HepG2 (cell line): ENCODE measurements around the gene HDAC8.

ENCODE experiments used
- AHR ChIP-seq: IDR thresholded peaks from 2 replicates; pipeline ENCODE4 v1.6.1; 2018; ENCODE audit warnings: missing genetic modification reagents, missing compliant biosample characterization
- CREB1 ChIP-seq, 2 experiments: fragments of 450-650 bp in 1 of 2; IDR thresholded peaks; 2 replicates each; pipeline ENCODE4 v1.6.1; 2016 to 2017; ENCODE audit warnings: control low read depth in 1 of 2, mild to moderate bottlenecking in 1 of 2, missing compliant biosample characterization in 1 of 2, missing genetic modification characterization in 1 of 2
- MZF1 ChIP-seq: sonication (generic); formaldehyde crosslinking; IDR thresholded peaks from 2 replicates; pipeline ENCODE4 v1.8.1; 2023; ENCODE audit warnings: mild to moderate bottlenecking, missing genetic modification reagents, borderline replicate concordance
- POLR2AphosphoS5 ChIP-seq: IDR thresholded peaks from 2 replicates; pipeline ENCODE4 v1.6.1; 2012; ENCODE audit warnings: low read depth, low read length
- TF ChIP-seq, protein P1 (sequence below): sonication (generic); formaldehyde crosslinking; IDR thresholded peaks from 2 replicates; pipeline ENCODE4 v1.5.1; 2020; ENCODE audit warnings: mild to moderate bottlenecking, missing genetic modification reagents, borderline replicate concordance
- TF ChIP-seq, protein P2 (sequence below): sonication (generic); formaldehyde crosslinking; IDR thresholded peaks from 2 replicates; pipeline ENCODE4 v1.4.0; 2020; ENCODE audit warnings: low read depth, mild to moderate bottlenecking, missing genetic modification reagents
- TF ChIP-seq, protein P3 (sequence below): sonication (generic); formaldehyde crosslinking; IDR thresholded peaks from 2 replicates; pipeline ENCODE4 v1.5.0; 2020; ENCODE audit warnings: mild to moderate bottlenecking, missing genetic modification reagents, moderate library complexity

DNA sequence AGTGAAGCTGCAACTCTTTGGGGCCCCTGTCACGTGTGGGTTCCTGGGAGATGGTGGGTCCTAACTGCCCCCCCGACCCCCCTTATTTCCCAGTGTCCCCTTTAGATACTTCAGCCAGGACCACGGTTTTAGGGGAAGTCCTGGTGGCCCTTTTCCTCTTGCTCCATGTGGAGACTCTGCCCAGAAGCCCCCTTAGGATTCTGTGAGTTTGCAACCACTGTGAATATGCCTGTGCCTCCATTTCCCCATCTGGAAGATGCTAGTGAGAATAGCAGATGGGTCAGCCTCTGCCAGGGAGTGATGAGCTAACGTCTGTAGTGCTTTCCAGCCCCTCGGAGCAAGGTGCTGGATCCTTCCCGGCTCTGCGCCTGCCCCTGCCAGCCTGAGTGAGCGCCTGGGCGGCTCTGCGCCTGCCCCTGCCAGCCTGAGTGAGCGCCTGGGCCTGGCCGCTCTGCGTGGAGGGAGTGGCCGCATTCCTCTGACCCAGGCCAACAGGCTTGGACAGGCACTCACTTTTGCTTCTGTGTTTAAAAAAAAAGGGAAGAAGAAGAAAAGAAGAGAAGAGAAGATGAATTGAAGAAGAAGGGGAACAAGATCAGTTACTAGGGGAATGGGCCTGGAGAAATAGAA is 260.2 kb downstream of the HDAC8 start:
- TF ChIP-seq, protein P1, sequence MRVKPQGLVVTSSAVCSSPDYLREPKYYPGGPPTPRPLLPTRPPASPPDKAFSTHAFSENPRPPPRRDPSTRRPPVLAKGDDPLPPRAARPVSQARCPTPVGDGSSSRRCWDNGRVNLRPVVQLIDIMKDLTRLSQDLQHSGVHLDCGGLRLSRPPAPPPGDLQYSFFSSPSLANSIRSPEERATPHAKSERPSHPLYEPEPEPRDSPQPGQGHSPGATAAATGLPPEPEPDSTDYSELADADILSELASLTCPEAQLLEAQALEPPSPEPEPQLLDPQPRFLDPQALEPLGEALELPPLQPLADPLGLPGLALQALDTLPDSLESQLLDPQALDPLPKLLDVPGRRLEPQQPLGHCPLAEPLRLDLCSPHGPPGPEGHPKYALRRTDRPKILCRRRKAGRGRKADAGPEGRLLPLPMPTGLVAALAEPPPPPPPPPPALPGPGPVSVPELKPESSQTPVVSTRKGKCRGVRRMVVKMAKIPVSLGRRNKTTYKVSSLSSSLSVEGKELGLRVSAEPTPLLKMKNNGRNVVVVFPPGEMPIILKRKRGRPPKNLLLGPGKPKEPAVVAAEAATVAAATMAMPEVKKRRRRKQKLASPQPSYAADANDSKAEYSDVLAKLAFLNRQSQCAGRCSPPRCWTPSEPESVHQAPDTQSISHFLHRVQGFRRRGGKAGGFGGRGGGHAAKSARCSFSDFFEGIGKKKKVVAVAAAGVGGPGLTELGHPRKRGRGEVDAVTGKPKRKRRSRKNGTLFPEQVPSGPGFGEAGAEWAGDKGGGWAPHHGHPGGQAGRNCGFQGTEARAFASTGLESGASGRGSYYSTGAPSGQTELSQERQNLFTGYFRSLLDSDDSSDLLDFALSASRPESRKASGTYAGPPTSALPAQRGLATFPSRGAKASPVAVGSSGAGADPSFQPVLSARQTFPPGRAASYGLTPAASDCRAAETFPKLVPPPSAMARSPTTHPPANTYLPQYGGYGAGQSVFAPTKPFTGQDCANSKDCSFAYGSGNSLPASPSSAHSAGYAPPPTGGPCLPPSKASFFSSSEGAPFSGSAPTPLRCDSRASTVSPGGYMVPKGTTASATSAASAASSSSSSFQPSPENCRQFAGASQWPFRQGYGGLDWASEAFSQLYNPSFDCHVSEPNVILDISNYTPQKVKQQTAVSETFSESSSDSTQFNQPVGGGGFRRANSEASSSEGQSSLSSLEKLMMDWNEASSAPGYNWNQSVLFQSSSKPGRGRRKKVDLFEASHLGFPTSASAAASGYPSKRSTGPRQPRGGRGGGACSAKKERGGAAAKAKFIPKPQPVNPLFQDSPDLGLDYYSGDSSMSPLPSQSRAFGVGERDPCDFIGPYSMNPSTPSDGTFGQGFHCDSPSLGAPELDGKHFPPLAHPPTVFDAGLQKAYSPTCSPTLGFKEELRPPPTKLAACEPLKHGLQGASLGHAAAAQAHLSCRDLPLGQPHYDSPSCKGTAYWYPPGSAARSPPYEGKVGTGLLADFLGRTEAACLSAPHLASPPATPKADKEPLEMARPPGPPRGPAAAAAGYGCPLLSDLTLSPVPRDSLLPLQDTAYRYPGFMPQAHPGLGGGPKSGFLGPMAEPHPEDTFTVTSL = no peak
- TF ChIP-seq CREB1 (IDR thresholded peaks at IDR 0.05) (no peak), CREB1 (CRISPR knock-in tag; IDR thresholded peaks at IDR 0.05) (no peak), POLR2AphosphoS5 (no peak), AHR (CRISPR knock-in tag) (no peak), MZF1 (no peak)
- TF ChIP-seq, protein P2, sequence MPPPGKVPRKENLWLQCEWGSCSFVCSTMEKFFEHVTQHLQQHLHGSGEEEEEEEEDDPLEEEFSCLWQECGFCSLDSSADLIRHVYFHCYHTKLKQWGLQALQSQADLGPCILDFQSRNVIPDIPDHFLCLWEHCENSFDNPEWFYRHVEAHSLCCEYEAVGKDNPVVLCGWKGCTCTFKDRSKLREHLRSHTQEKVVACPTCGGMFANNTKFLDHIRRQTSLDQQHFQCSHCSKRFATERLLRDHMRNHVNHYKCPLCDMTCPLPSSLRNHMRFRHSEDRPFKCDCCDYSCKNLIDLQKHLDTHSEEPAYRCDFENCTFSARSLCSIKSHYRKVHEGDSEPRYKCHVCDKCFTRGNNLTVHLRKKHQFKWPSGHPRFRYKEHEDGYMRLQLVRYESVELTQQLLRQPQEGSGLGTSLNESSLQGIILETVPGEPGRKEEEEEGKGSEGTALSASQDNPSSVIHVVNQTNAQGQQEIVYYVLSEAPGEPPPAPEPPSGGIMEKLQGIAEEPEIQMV (CRISPR knock-in tag) = no peak
- TF ChIP-seq, protein P3, sequence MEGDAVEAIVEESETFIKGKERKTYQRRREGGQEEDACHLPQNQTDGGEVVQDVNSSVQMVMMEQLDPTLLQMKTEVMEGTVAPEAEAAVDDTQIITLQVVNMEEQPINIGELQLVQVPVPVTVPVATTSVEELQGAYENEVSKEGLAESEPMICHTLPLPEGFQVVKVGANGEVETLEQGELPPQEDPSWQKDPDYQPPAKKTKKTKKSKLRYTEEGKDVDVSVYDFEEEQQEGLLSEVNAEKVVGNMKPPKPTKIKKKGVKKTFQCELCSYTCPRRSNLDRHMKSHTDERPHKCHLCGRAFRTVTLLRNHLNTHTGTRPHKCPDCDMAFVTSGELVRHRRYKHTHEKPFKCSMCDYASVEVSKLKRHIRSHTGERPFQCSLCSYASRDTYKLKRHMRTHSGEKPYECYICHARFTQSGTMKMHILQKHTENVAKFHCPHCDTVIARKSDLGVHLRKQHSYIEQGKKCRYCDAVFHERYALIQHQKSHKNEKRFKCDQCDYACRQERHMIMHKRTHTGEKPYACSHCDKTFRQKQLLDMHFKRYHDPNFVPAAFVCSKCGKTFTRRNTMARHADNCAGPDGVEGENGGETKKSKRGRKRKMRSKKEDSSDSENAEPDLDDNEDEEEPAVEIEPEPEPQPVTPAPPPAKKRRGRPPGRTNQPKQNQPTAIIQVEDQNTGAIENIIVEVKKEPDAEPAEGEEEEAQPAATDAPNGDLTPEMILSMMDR (CRISPR knock-in tag) = no peak
